Large intestine (tissue), 1 donor: ENCODE results near the gene NFKBIZ. TPM values are rescaled to one million over a fixed set of nuclear protein-coding genes. Genes with fewer than 3 reads are reported as not detected.

Experiments used
- polyA plus RNA-seq: library from polyadenylated mRNA; unstranded; fragments of 120-200 nt; gene quantifications from one replicate; pipeline ENCODE4 v1.2.1, GENCODE V29; 2013

NFKBIZ gene
- polyA plus RNA-seq, 1 donor, result 299 TPM

Other genes starting within 250 kb of the NFKBIZ start
- gene ZBTB11, start 172.4 kb upstream of the NFKBIZ start, polyA plus RNA-seq, result 19.1 TPM
- gene RPL24, start 162.8 kb upstream of the NFKBIZ start, polyA plus RNA-seq, result 1,695 TPM
- gene CEP97, start 124.9 kb upstream of the NFKBIZ start, polyA plus RNA-seq, result 5.3 TPM
- 4.3 TPM for gene NXPE3, start 70.3 kb upstream of the NFKBIZ start, polyA plus RNA-seq